ENCODE measurements around the gene SFXN5. TPM values are rescaled to one million over a fixed set of nuclear protein-coding genes. Genes with fewer than 3 reads are reported as not detected.

The SFXN5 gene
- total and polyA plus RNA-seq, 2 experiments from 2014 or later, result 10.0 to 16.4 TPM

- H3K9me3 ChIP-seq (ENCODE audit: low read depth), result no peaks in the 10 kb centered on the region
- WGBS, 2 experiments (ENCODE audit: low coverage in 1 of 2, low lambda C conversion rate in 2 of 2, missing lambda C conversion rate in 2 of 2), result 71 to 76% methylated on average over 13 of the region's 13 CpGs
Observed at GRCh38 chr2:72950558-72951255, 120.8 kb downstream of the SFXN5 start.

GRCh38 chr2:72949642-72950041, 121.9 kb downstream of the SFXN5 start:
- in situ Hi-C loops (cut with MboI), result no loop called here
- Histone ChIP-seq H3K79me2 (ENCODE audit: insufficient read depth) (no peaks in the 10 kb centered on the region), H3K27ac (no peak overlapping the region), H3K9me3 (ENCODE audit: low read depth) (no peaks in the 10 kb centered on the region), H3K4me3 (no peak overlapping the region), H3K36me3 (ENCODE audit: low read depth) (no peaks in the 10 kb centered on the region), H3K9me2 (ENCODE audit: insufficient read depth) (no peaks in the 10 kb centered on the region), H3K4me1 (ENCODE audit: insufficient read depth) (no peaks in the 10 kb centered on the region), H2AFZ (no peak overlapping the region), H3K9ac (no peak overlapping the region), H3K27me3 (replicated peaks; ENCODE audit: insufficient read depth) (no peaks in the 10 kb centered on the region), H4K20me1 (ENCODE audit: insufficient read depth) (no peaks in the 10 kb centered on the region), H3F3A (ENCODE audit: insufficient read depth) (no peaks in the 10 kb centered on the region), H3K4me2 (ENCODE audit: unreplicated experiment) (no peak overlapping the region)
- WGBS, 2 experiments (ENCODE audit: low coverage in 1 of 2, low lambda C conversion rate in 2 of 2, missing lambda C conversion rate in 2 of 2), result 48 to 61% methylated on average over 4 of the region's 4 CpGs
- TF ChIP-seq EZH2 (IDR thresholded peaks at IDR 0.05; ENCODE audit: insufficient read depth, poor library complexity, severe bottlenecking) (no peak), EZH2phosphoT487 (IDR thresholded peaks at IDR 0.05; ENCODE audit: insufficient read depth, low read depth) (no peak)
- peak; percentile 70 for DNase-seq

More at GRCh38 chr2:72950558-72951255, 120.8 kb downstream of the SFXN5 start:
- H3K9ac ChIP-seq, result no peak overlapping the region
- H3K9me2 ChIP-seq (ENCODE audit: insufficient read depth), result no peaks in the 10 kb centered on the region
- TF ChIP-seq EZH2 (IDR thresholded peaks at IDR 0.05; ENCODE audit: insufficient read depth, poor library complexity, severe bottlenecking), result no peak
- no peak for TF ChIP-seq EZH2phosphoT487 (IDR thresholded peaks at IDR 0.05; ENCODE audit: insufficient read depth, low read depth)
- in situ Hi-C loops (cut with MboI), result no loop called here
- H3K4me3 ChIP-seq, result no peak overlapping the region
- DNase-seq, result peak; percentile 22
- no peak overlapping the region for H2AFZ ChIP-seq
- no peaks in the 10 kb centered on the region for H3F3A ChIP-seq (ENCODE audit: insufficient read depth)
- H3K27me3 ChIP-seq (replicated peaks; ENCODE audit: insufficient read depth), result no peaks in the 10 kb centered on the region
- H4K20me1 ChIP-seq (ENCODE audit: insufficient read depth), result no peaks in the 10 kb centered on the region
- no peak overlapping the region for H3K4me2 ChIP-seq (ENCODE audit: unreplicated experiment)
- H3K27ac ChIP-seq, result no peak overlapping the region
- H3K79me2 ChIP-seq (ENCODE audit: insufficient read depth), result no peaks in the 10 kb centered on the region
- no peaks in the 10 kb centered on the region for H3K4me1 ChIP-seq (ENCODE audit: insufficient read depth)
- H3K36me3 ChIP-seq (ENCODE audit: low read depth), result no peaks in the 10 kb centered on the region

DNA sequence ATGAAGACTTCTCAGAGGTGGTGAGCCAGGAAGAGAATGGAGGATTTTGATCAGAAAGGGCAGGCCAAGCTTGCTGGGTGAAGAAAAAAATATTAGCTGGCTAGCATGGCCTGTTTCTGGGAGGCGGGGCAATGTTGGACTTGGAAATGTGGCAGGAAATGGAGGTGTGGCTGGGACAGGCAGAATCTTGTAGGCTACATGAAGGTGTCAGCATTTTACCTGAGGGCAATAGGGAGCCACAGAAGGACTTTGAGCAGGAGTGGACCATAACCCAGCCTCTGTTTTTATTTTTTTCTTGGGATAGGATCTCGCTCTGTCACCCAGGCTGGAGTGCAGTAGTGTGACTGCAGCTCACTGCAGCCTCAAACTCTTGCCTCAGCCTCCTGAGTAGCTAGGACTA, 122.5 kb downstream of the SFXN5 start:
- no peaks in the 10 kb centered on the region for H3K36me3 ChIP-seq (ENCODE audit: low read depth)
- H2AFZ ChIP-seq, result no peak overlapping the region
- no peaks in the 10 kb centered on the region for H3K79me2 ChIP-seq (ENCODE audit: insufficient read depth)
- in situ Hi-C loops (cut with MboI), result no loop called here
- H3K27ac ChIP-seq, result no peak overlapping the region
- no peak overlapping the region for H3K4me2 ChIP-seq (ENCODE audit: unreplicated experiment)
- no peaks in the 10 kb centered on the region for H4K20me1 ChIP-seq (ENCODE audit: insufficient read depth)
- TF ChIP-seq EZH2phosphoT487 (IDR thresholded peaks at IDR 0.05; ENCODE audit: insufficient read depth, low read depth) (no peak), EZH2 (IDR thresholded peaks at IDR 0.05; ENCODE audit: insufficient read depth, poor library complexity, severe bottlenecking) (no peak)
- 97 to 100% methylated on average over 2 of the region's 2 CpGs for WGBS, 2 experiments (ENCODE audit: low coverage in 1 of 2, low lambda C conversion rate in 2 of 2, missing lambda C conversion rate in 2 of 2)
- no peak overlapping the region for H3K9ac ChIP-seq
- H3K9me2 ChIP-seq (ENCODE audit: insufficient read depth), result no peaks in the 10 kb centered on the region
- no peaks in the 10 kb centered on the region for H3K27me3 ChIP-seq (replicated peaks; ENCODE audit: insufficient read depth)
- H3K4me3 ChIP-seq, result no peak overlapping the region
- no peak for DNase-seq
- no peaks in the 10 kb centered on the region for H3K4me1 ChIP-seq (ENCODE audit: insufficient read depth)
- H3K9me3 ChIP-seq (ENCODE audit: low read depth), result no peaks in the 10 kb centered on the region
- H3F3A ChIP-seq (ENCODE audit: insufficient read depth), result no peaks in the 10 kb centered on the region

DNA sequence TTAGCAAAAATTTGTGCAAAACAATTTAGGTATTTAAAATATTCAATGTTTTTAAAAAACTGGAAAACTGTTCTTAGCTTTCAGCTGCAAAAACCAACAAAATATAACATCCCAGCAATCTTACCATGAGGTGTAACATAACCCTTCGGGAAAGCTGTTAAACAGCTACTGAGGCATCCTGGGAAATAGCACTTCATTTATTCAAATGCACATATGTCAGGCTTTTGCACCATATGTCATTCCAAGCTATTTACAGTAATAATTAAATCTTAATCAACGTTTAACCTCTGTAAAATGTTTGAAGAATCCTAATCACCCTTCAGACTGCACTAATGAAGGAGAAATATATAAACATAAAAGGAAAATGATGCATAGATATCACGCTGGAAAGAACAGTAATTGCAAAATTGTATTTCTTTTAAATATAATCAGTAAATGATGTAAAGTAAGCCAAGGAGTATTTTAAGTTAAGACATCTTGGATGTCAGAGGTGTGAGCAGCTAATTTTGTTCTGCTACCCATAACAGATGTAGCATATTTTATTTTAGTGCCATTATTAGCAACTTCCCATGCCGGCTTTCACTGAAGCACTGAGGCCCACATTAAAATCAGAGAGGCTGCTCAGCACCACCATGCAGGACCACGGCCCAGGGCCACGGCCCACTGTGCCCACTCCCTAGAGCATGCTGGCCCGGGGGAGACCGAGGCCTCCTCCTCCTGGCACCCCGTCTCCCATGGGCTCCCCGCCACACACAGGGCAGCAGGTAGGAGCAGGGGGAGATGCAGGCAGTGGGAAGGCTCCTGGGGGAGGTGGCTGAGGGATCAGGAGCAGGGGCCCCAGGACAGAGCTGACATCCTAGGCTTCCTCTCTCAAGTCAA, 123.3 kb downstream of the SFXN5 start:
- no peaks in the 10 kb centered on the region for H3K9me2 ChIP-seq (ENCODE audit: insufficient read depth)
- no peak overlapping the region for H3K27ac ChIP-seq
- H3F3A ChIP-seq (ENCODE audit: insufficient read depth), result no peaks in the 10 kb centered on the region
- in situ Hi-C loops (cut with MboI), result no loop called here
- H3K9ac ChIP-seq, result no peak overlapping the region
- no peak overlapping the region for H3K4me3 ChIP-seq
- no peaks in the 10 kb centered on the region for H3K9me3 ChIP-seq (ENCODE audit: low read depth)
- no peak overlapping the region for H2AFZ ChIP-seq
- H3K36me3 ChIP-seq (ENCODE audit: low read depth), result no peaks in the 10 kb centered on the region
- H3K4me1 ChIP-seq (ENCODE audit: insufficient read depth), result no peaks in the 10 kb centered on the region
- DNase-seq, result no peak
- H3K4me2 ChIP-seq (ENCODE audit: unreplicated experiment), result no peak overlapping the region
- no peaks in the 10 kb centered on the region for H3K27me3 ChIP-seq (replicated peaks; ENCODE audit: insufficient read depth)
- H4K20me1 ChIP-seq (ENCODE audit: insufficient read depth), result no peaks in the 10 kb centered on the region
- no peaks in the 10 kb centered on the region for H3K79me2 ChIP-seq (ENCODE audit: insufficient read depth)
- TF ChIP-seq EZH2phosphoT487 (IDR thresholded peaks at IDR 0.05; ENCODE audit: insufficient read depth, low read depth) (no peak), EZH2 (IDR thresholded peaks at IDR 0.05; ENCODE audit: insufficient read depth, poor library complexity, severe bottlenecking) (no peak)
- 97 to 99% methylated on average over 10 of the region's 10 CpGs for WGBS, 2 experiments (ENCODE audit: low coverage in 1 of 2, low lambda C conversion rate in 2 of 2, missing lambda C conversion rate in 2 of 2)
